AG04450 (cell line): ENCODE results near the gene UTP14C. TPM values are rescaled to one million over a fixed set of nuclear protein-coding genes. Genes with fewer than 3 reads are reported as not detected.

ENCODE experiments used
- CTCF ChIA-PET: fragments of 300-600, 350-600 bp; formaldehyde crosslinking; extraction: SDS; loops from one replicate; lab custom pipeline; 2022; ENCODE audit warnings: antibody characterized with exemption, inconsistent platforms; lab: Charles Lee
- POLR2A ChIA-PET: fragments of 350-600 bp; formaldehyde crosslinking; extraction: SDS; loops from one replicate; lab custom pipeline; 2021; ENCODE audit warnings: antibody characterized with exemption, inconsistent platforms; lab: Yijun Ruan, JAX
- DNase-seq: peaks from one replicate; pipeline ENCODE4 v3.0.0-alpha.2; 2011; ENCODE audit warnings: low read depth, low spot score
- H3K27ac ChIP-seq: one replicate; pipeline ENCODE4 v1.5.1; 2012; ENCODE audit warnings: low read depth, low read length, control low read depth
- H3K27me3 ChIP-seq: one replicate; pipeline ENCODE4 v1.6.0; 2012; ENCODE audit warnings: low read length; ENCODE audit not compliant: control insufficient read depth, insufficient read depth
- H3K4me3 ChIP-seq: 2 replicates; pipeline ENCODE4 v1.5.1; 2011; ENCODE audit warnings: mild to moderate bottlenecking, low read depth, low read length, control low read depth
- H3K9me3 ChIP-seq: 2 replicates; pipeline ENCODE4 v1.5.1; 2012; ENCODE audit warnings: low read length; ENCODE audit not compliant: control insufficient read depth, insufficient read depth
- polyA plus RNA-seq: library from polyadenylated mRNA; depleted of rRNA; stranded (reverse); fragments of >200 nt; gene quantifications from 2 replicates; pipeline ENCODE4 v1.2.3, GENCODE V29; 2011
- TF ChIP-seq, protein P1 (sequence below): IDR thresholded peaks from 2 replicates; pipeline ENCODE4 v1.5.1; 2011; ENCODE audit warnings: low read depth, low read length, control low read depth, inconsistent platforms

The UTP14C gene
- polyA plus RNA-seq, 1 experiment = 18.0 TPM

DNA sequence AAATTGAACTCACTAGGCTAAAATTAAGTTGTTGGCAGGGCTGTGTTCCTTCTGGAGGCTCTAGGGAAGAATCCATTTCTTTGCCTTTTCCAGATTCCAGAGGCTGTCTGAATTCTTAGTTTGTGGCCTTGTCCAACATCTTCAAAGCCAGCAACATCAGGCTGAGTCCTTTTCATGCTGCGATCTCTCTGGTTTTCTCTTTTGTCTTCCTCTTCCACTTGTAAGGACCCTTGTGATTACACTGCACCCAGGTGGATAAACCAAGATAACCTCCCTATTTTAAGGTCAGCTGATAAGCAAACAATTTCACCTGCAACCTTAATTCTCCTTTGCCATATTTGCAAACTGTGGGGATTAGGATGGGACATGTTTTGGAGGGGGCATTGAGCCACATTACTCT, 11.5 kb downstream of the UTP14C start:
- POLR2A ChIA-PET = no interaction called here
- H3K4me3 ChIP-seq = no peak overlapping the region
- CTCF ChIA-PET = interaction anchor here (0.7 kb wide), 1 partner anchor 167 kb away, joined by 3 read pairs; no protein-coding TSS in a partner anchor
- no peaks in the 10 kb centered on the region for H3K9me3 ChIP-seq
- H3K27ac ChIP-seq = no peak overlapping the region
- DNase-seq = no peak
- no peaks in the 10 kb centered on the region for H3K27me3 ChIP-seq
- TF ChIP-seq, protein P1, sequence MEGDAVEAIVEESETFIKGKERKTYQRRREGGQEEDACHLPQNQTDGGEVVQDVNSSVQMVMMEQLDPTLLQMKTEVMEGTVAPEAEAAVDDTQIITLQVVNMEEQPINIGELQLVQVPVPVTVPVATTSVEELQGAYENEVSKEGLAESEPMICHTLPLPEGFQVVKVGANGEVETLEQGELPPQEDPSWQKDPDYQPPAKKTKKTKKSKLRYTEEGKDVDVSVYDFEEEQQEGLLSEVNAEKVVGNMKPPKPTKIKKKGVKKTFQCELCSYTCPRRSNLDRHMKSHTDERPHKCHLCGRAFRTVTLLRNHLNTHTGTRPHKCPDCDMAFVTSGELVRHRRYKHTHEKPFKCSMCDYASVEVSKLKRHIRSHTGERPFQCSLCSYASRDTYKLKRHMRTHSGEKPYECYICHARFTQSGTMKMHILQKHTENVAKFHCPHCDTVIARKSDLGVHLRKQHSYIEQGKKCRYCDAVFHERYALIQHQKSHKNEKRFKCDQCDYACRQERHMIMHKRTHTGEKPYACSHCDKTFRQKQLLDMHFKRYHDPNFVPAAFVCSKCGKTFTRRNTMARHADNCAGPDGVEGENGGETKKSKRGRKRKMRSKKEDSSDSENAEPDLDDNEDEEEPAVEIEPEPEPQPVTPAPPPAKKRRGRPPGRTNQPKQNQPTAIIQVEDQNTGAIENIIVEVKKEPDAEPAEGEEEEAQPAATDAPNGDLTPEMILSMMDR = no peak

DNA sequence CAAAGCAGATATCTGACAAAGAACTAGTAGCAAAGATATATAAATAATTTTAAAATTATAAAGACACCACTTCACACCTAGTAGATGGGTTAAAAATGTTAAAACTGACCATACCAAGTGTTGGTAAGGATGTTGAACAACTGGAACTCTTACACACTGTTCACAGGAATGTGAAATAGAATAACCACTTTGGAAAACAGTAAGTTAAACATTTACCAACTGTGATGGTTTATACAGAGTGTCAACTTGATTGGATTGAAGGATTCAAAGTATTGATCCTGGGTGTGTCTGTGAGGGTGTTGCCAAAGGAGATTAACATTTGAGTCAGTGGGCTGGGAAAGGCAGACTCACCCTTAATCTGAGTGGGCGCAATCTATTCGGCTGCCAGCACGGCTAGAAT, 19.2 kb downstream of the UTP14C start:
- ChIA-PET POLR2A (no interaction called here), CTCF (no interaction called here)
- Histone ChIP-seq H3K4me3 (no peak overlapping the region), H3K9me3 (no peaks in the 10 kb centered on the region), H3K27me3 (no peaks in the 10 kb centered on the region), H3K27ac (no peak overlapping the region)
- TF ChIP-seq, protein P1 = no peak
- DNase-seq = no peak

DNA sequence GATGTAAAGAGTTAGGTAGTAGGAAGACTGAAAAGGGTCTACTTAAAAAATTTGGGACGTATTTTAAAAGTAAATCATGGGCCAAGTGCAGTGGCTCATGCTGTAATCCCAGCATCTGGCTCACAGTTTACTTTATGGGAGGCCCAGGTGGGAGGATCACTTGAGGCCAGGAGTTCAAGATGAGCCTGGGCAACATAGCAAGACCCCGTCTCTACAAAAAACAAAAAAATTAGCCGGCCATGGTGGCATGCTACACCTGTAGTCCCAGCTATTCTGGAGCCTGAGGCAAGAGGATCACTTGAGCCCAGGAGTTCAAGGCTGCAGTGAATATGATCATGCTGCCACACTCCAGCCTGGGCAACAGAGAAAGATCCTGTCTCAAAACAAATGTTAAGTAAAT, 23.0 kb downstream of the UTP14C start:
- POLR2A ChIA-PET = no interaction called here
- Histone ChIP-seq H3K27ac (no peak overlapping the region), H3K27me3 (no peaks in the 10 kb centered on the region), H3K4me3 (no peak overlapping the region), H3K9me3 (no peaks in the 10 kb centered on the region)
- CTCF ChIA-PET = interaction anchor here (0.5 kb wide), 1 partner anchor 68 kb away, joined by 3 read pairs; no protein-coding TSS in a partner anchor
- DNase-seq = no peak
- TF ChIP-seq, protein P1 = no peak

DNA sequence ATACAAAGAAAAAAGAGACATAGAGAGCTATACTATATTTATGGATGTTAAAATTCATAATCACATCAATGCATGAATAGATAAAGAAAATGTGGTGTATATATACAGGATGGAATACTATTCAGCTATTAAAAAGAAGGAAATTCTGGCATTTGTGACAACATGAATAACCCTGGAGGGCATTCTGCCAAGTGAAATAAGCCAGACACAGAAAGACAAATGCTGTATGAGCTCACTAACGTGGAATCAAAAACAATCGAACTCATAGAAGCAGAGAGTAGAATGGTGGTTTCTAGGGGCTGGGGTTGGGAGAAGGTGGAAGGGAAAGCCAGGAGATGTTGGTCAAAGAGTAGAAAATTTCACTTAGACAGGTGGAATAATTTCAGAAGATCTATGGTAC, 24.0 kb downstream of the UTP14C start:
- no peak for DNase-seq
- H3K27ac ChIP-seq = no peak overlapping the region
- CTCF ChIA-PET = interaction anchor here (1.7 kb wide), 1 partner anchor 48 kb away, joined by 3 read pairs; no protein-coding TSS in a partner anchor
- no peaks in the 10 kb centered on the region for H3K9me3 ChIP-seq
- no peaks in the 10 kb centered on the region for H3K27me3 ChIP-seq
- POLR2A ChIA-PET = no interaction called here
- no peak overlapping the region for H3K4me3 ChIP-seq
- TF ChIP-seq, protein P1 = no peak

DNA sequence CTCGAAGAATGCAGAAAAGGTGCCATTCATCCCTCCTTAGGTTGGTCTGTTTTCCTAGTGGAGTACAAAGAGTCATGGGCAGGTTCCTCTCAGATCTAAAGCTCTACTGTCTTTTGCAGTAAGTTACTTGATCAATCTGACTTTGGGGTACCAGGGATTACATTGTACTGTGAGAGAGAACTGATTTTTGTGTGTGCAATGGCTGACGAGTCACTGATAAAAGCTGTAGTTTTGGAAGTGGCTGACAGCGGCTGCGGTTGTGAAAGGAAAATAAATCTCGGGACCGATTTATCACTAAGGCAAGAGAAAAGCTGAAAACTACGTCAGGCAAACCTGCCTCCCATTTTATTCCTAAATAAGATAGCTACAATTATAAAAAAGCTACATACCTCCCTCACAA, 26.9 kb downstream of the UTP14C start:
- no peaks in the 10 kb centered on the region for H3K27me3 ChIP-seq
- TF ChIP-seq, protein P1 = no peak
- no peak overlapping the region for H3K4me3 ChIP-seq
- H3K27ac ChIP-seq = no peak overlapping the region
- ChIA-PET CTCF (interaction anchor here (0.6 kb wide), 1 partner anchor 606 kb away, joined by 3 read pairs; no protein-coding TSS in a partner anchor), POLR2A (no interaction called here)
- no peaks in the 10 kb centered on the region for H3K9me3 ChIP-seq
- DNase-seq = no peak
